OCI-LY7 (cell line): ENCODE data around the gene CPT1A. TPM values are rescaled to one million over a fixed set of nuclear protein-coding genes. Genes with fewer than 3 reads are reported as not detected.

Source experiments
- BruUV-seq: library from RNA; stranded (reverse); fragments of 400-500 nt; replicated peaks from 2 replicates; lab custom pipeline; 2021; lab: Mats Ljungman, UMichigan
- CTCF ChIA-PET: fragments of 300-600 bp; sonication (Branson Sonifier 250); formaldehyde crosslinking; loops from one replicate; lab custom pipeline; 2022; ENCODE audit warnings: antibody characterized with exemption; ENCODE audit not compliant: unreplicated experiment; lab: Charles Lee
- POLR2A ChIA-PET: fragments of 300-600 bp; sonication (Branson Sonifier 250); formaldehyde crosslinking; loops from one replicate; lab custom pipeline; 2022; ENCODE audit warnings: antibody characterized with exemption; lab: Charles Lee
- DNase-seq: peaks from one replicate; pipeline ENCODE4 v3.0.0-alpha.2; 2015; ENCODE audit warnings: low spot score
- H2AFZ ChIP-seq: fragments of 200-600 bp; sonication (generic), shearing (Covaris generic); 2 replicates; pipeline ENCODE4 v1.6.1; 2014; ENCODE audit warnings: mild to moderate bottlenecking, antibody characterized with exemption, low read length, moderate library complexity
- H3K27ac ChIP-seq: fragments of 200-600 bp; sonication (generic); 2 replicates; pipeline ENCODE4 v1.5.1; 2014; ENCODE audit warnings: mixed run types, low read depth, mild to moderate bottlenecking, moderate library complexity, low read length, inconsistent platforms; ENCODE audit not compliant: poor library complexity, severe bottlenecking
- H3K36me3 ChIP-seq: fragments of 200-600 bp; sonication (generic); 2 replicates; pipeline ENCODE4 v1.6.1; 2014; ENCODE audit warnings: mild to moderate bottlenecking, antibody characterized with exemption, low read length, moderate library complexity, mixed read lengths; ENCODE audit not compliant: insufficient read depth
- H3K4me1 ChIP-seq: fragments of 200-600 bp; sonication (generic); 2 replicates; pipeline ENCODE4 v1.5.1; 2014; ENCODE audit warnings: mild to moderate bottlenecking, low read length; ENCODE audit not compliant: insufficient read depth, poor library complexity, severe bottlenecking
- H3K4me2 ChIP-seq: fragments of 200-600 bp; sonication (generic); 2 replicates; pipeline ENCODE4 v1.6.1; 2014; ENCODE audit warnings: mild to moderate bottlenecking, low read length
- H3K4me3 ChIP-seq: fragments of 200-600 bp; sonication (generic); 2 replicates; pipeline ENCODE4 v1.5.1; 2014; ENCODE audit warnings: mild to moderate bottlenecking, low read depth, low read length; ENCODE audit not compliant: poor library complexity, severe bottlenecking
- H3K79me2 ChIP-seq: fragments of 200-600 bp; sonication (generic); 2 replicates; pipeline ENCODE4 v1.6.1; 2016; ENCODE audit warnings: low read depth, mild to moderate bottlenecking, low read length, moderate library complexity, mixed read lengths; ENCODE audit not compliant: insufficient read depth
- H3K9me2 ChIP-seq: fragments of 200-600 bp; sonication (generic); 2 replicates; pipeline ENCODE4 v1.6.1; 2016; ENCODE audit warnings: mild to moderate bottlenecking, low read length, mixed read lengths; ENCODE audit not compliant: insufficient read depth
- H3K9me3 ChIP-seq: fragments of 200-600 bp; sonication (generic); 2 replicates; pipeline ENCODE4 v1.6.1; 2014; ENCODE audit warnings: mild to moderate bottlenecking, mixed run types, low read length, mixed read lengths
- H4K20me1 ChIP-seq: fragments of 200-600 bp; sonication (generic); 2 replicates; pipeline ENCODE4 v1.6.1; 2014; ENCODE audit warnings: mild to moderate bottlenecking, antibody characterized with exemption, low read length, moderate library complexity, mixed read lengths; ENCODE audit not compliant: insufficient read depth
- EZH2phosphoT487 ChIP-seq: fragments of 200-600 bp; sonication (generic); IDR thresholded peaks from 2 replicates; pipeline ENCODE4 v1.6.1; 2018; ENCODE audit warnings: low read depth, borderline replicate concordance, mild to moderate bottlenecking, mixed run types, antibody characterized with exemption, low read length, moderate library complexity, mixed read lengths
- intact Hi-C: fragments of 100-400 bp; cut with micrococcal nuclease; formaldehyde crosslinking; loops from one replicate; pipeline ENCODE4 v1.10.0; 2022; ENCODE audit not compliant: unreplicated experiment
- total RNA-seq, 2 experiments: library from RNA; depleted of rRNA in 1 of 2; stranded (reverse); fragments of >200 nt in 1 of 2; shearing (Covaris generic) in 1 of 2; gene quantifications; 2 replicates each; pipeline ENCODE4 v1.2.3, GENCODE V29; 2014 to 2022
- TF ChIP-seq, protein P1 (sequence below): fragments of 200-600 bp; sonication (generic); conservative IDR thresholded peaks from 2 replicates; pipeline ENCODE4 v1.5.1; 2014; ENCODE audit warnings: mild to moderate bottlenecking, antibody characterized with exemption, low read length, moderate library complexity, mixed read lengths

CPT1A gene
- total RNA-seq, 2 experiments from 2014 or later, result 7.0 to 17.2 TPM

GRCh38 chr11:68832476-68833181 lies 9.1 kb downstream of the CPT1A start:
- intact Hi-C loops, result no loop called here
- Histone ChIP-seq H2AFZ (no peak overlapping the region), H4K20me1 (no peaks in the 10 kb centered on the region), H3K79me2 (no peaks in the 10 kb centered on the region), H3K9me3 (no peaks in the 10 kb centered on the region), H3K4me3 (no peak overlapping the region), H3K27ac (no peak overlapping the region), H3K36me3 (no peaks in the 10 kb centered on the region), H3K4me2 (no peak overlapping the region), H3K4me1 (no peaks in the 10 kb centered on the region), H3K9me2 (no peaks in the 10 kb centered on the region)
- no peak for TF ChIP-seq EZH2phosphoT487
- TF ChIP-seq, protein P1, sequence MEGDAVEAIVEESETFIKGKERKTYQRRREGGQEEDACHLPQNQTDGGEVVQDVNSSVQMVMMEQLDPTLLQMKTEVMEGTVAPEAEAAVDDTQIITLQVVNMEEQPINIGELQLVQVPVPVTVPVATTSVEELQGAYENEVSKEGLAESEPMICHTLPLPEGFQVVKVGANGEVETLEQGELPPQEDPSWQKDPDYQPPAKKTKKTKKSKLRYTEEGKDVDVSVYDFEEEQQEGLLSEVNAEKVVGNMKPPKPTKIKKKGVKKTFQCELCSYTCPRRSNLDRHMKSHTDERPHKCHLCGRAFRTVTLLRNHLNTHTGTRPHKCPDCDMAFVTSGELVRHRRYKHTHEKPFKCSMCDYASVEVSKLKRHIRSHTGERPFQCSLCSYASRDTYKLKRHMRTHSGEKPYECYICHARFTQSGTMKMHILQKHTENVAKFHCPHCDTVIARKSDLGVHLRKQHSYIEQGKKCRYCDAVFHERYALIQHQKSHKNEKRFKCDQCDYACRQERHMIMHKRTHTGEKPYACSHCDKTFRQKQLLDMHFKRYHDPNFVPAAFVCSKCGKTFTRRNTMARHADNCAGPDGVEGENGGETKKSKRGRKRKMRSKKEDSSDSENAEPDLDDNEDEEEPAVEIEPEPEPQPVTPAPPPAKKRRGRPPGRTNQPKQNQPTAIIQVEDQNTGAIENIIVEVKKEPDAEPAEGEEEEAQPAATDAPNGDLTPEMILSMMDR, result no peak
- DNase-seq, result no peak
- ChIA-PET CTCF (no interaction called here), POLR2A (no interaction called here)
- BruUV-seq, result no TSS peak

- no peak overlapping the region for H3K4me3 ChIP-seq
- H3K36me3 ChIP-seq, result no peaks in the 10 kb centered on the region
- no peak overlapping the region for H2AFZ ChIP-seq
- POLR2A ChIA-PET, result no interaction called here
- H3K27ac ChIP-seq, result no peak overlapping the region
- DNase-seq, result no peak
- intact Hi-C loops, result no loop called here
- no peaks in the 10 kb centered on the region for H3K79me2 ChIP-seq
- no TSS peak for BruUV-seq
- no peaks in the 10 kb centered on the region for H3K9me3 ChIP-seq
- no peaks in the 10 kb centered on the region for H4K20me1 ChIP-seq
- no peaks in the 10 kb centered on the region for H3K4me1 ChIP-seq
- no peaks in the 10 kb centered on the region for H3K9me2 ChIP-seq
- CTCF ChIA-PET, result no interaction called here
- TF ChIP-seq, protein P1, result no peak
- TF ChIP-seq EZH2phosphoT487, result no peak
- no peak overlapping the region for H3K4me2 ChIP-seq
Measured at GRCh38 chr11:68831124-68831523, 10.6 kb downstream of the CPT1A start.

DNA sequence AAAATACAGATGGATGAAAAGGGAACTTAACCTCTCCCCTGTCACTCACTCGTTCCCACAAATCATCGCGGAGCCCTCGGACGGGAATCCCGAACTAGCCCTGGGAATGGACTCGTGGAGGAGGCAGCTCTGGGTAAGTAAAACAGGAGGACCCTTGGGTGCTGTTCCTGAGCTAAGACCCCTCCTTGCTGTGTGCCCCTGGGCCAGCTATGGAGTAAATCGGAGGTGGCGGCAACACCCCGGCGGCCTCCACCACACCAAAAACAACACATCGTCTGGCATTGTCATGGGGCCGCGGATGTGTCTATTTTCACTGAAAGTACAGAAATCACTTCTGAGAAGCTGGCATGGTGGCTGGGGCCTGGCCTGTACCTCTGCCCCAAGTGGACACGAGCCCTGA lies 12.1 kb downstream of the CPT1A start:
- Histone ChIP-seq H3K4me1 (peaks cover 4% of the 10 kb centered on the region), H3K4me2 (no peak overlapping the region), H3K79me2 (no peaks in the 10 kb centered on the region), H3K27ac (no peak overlapping the region), H3K9me2 (no peaks in the 10 kb centered on the region), H3K36me3 (no peaks in the 10 kb centered on the region), H4K20me1 (no peaks in the 10 kb centered on the region), H2AFZ (no peak overlapping the region), H3K9me3 (no peaks in the 10 kb centered on the region), H3K4me3 (no peak overlapping the region)
- intact Hi-C loops, result no loop called here
- TF ChIP-seq, protein P1, result no peak
- no peak for TF ChIP-seq EZH2phosphoT487
- no TSS peak for BruUV-seq
- DNase-seq, result no peak
- POLR2A ChIA-PET, result no interaction called here
- CTCF ChIA-PET, result no interaction called here
